A549 (cell line): Measurements from ENCODE around the gene ZNF683. TPM values are rescaled to one million over a fixed set of nuclear protein-coding genes. Genes with fewer than 3 reads are reported as not detected.

Experiments
- ATAC-seq, 2 experiments: fragments of 200-7000 bp in 1 of 2; fragments of >200 bp in 1 of 2; cut with Nextera tagmentation in 1 of 2; cut with Tn5 transposase in 1 of 2; 3 replicates each; pipeline versions ENCODE4 v1.8.0 to v1.9.1; 2018 to 2020; ENCODE audit warnings: mild to moderate bottlenecking in 1 of 2, moderate library complexity in 1 of 2
- CTCF ChIA-PET: fragments of 300-600 bp; sonication (Branson Sonifier 250); formaldehyde crosslinking; extraction: SDS; loops from one replicate; lab custom pipeline; 2021; ENCODE audit warnings: antibody characterized with exemption, inconsistent platforms; lab: Yijun Ruan, JAX
- POLR2A ChIA-PET: fragments of 350-600 bp; formaldehyde crosslinking; extraction: SDS; loops from one replicate; lab custom pipeline; 2021; ENCODE audit warnings: antibody characterized with exemption, inconsistent platforms; lab: Yijun Ruan, JAX
- DNase-seq, 2 experiments: peaks; one replicate each; pipeline versions ENCODE4 v3.0.0 to v3.0.0-alpha.2; 2011 to 2016; ENCODE audit warnings: low read depth in 1 of 2, low spot score in 1 of 2
- FAIRE-seq: peaks from 2 replicates; lab custom pipeline; 2011; peaks lifted over from hg19 to GRCh38; lab: Jason Lieb, UNC
- H3K27ac ChIP-seq, 2 experiments: fragments of >200 bp; sonication (Bioruptor Twin); formaldehyde crosslinking; 3 replicates each; pipeline ENCODE4 v1.5.1; 2016 to 2017
- H3K4me1 ChIP-seq: fragments of >200 bp; sonication (Bioruptor Twin); formaldehyde crosslinking; 3 replicates; pipeline ENCODE4 v1.6.1; 2016
- H3K4me2 ChIP-seq: fragments of >200 bp; sonication (Bioruptor Twin); formaldehyde crosslinking; 3 replicates; pipeline ENCODE4 v1.6.1; 2016
- H3K4me3 ChIP-seq: fragments of >200 bp; sonication (Bioruptor Twin); formaldehyde crosslinking; 3 replicates; pipeline ENCODE4 v1.5.1; 2016
- H3K9me3 ChIP-seq: fragments of >200 bp; sonication (Bioruptor Twin); formaldehyde crosslinking; 3 replicates; pipeline ENCODE4 v1.6.1; 2016
- BCL3 ChIP-seq: fragments of >200 bp; sonication (Bioruptor Twin); formaldehyde crosslinking; IDR thresholded peaks from 3 replicates; pipeline ENCODE4 v1.6.1; 2016
- BHLHE40 ChIP-seq: IDR thresholded peaks from 2 replicates; pipeline ENCODE4 v1.6.1; 2012; ENCODE audit warnings: low read depth, low read length, inconsistent platforms
- CBX8 ChIP-seq: fragments of 200-600 bp; sonication (generic); IDR thresholded peaks from 2 replicates; pipeline ENCODE4 v1.6.1; 2016
- CEBPB ChIP-seq, 2 experiments: fragments of >200 bp in 1 of 2; sonication (Bioruptor Twin) in 1 of 2; formaldehyde crosslinking in 1 of 2; IDR thresholded peaks; 2 replicates each; pipeline ENCODE4 v1.6.1; 2012 to 2016
- CHD2 ChIP-seq: fragments of 150-350 bp; IDR thresholded peaks from 2 replicates; pipeline ENCODE4 v1.6.1; 2014; ENCODE audit warnings: low read length; ENCODE audit not compliant: partially characterized antibody
- CTCF ChIP-seq: fragments of >200 bp; sonication (Bioruptor Twin); formaldehyde crosslinking; IDR thresholded peaks from 3 replicates; pipeline ENCODE4 v1.5.1; 2016
- EHF ChIP-seq: fragments of 250-450 bp; sonication (Bioruptor Pico); IDR thresholded peaks from 2 replicates; pipeline ENCODE4 v1.5.0; 2020; ENCODE audit warnings: mild to moderate bottlenecking
- EP300 ChIP-seq, 2 experiments: fragments of >200 bp; sonication (Bioruptor Twin); formaldehyde crosslinking; IDR thresholded peaks; 2 replicates in 1 of 2; 3 replicates in 1 of 2; pipeline ENCODE4 v1.6.1; 2016 to 2017
- GATA3 ChIP-seq: IDR thresholded peaks from 2 replicates; pipeline ENCODE4 v1.6.1; 2012; ENCODE audit warnings: borderline replicate concordance
- HES2 ChIP-seq: fragments of >200 bp; sonication (Bioruptor Twin); formaldehyde crosslinking; IDR thresholded peaks from 2 replicates; pipeline ENCODE4 v1.6.1; 2016
- HOXA7 ChIP-seq: fragments of 250-450 bp; sonication (Bioruptor Pico); IDR thresholded peaks from 2 replicates; pipeline ENCODE4 v1.5.0; 2020; ENCODE audit warnings: mild to moderate bottlenecking, moderate library complexity
- JUN ChIP-seq, 2 experiments: fragments of >200 bp; sonication (Bioruptor Twin); formaldehyde crosslinking; IDR thresholded peaks; 2 replicates in 1 of 2; 3 replicates in 1 of 2; pipeline ENCODE4 v1.6.1; 2016 to 2017
- MYC ChIP-seq: IDR thresholded peaks from 2 replicates; pipeline ENCODE4 v1.6.1; 2012; ENCODE audit warnings: mild to moderate bottlenecking, inconsistent platforms, low read length, improper control_type of control experiment, borderline replicate concordance
- PBX3 ChIP-seq: IDR thresholded peaks from 2 replicates; pipeline ENCODE4 v1.6.1; 2012
- PHF8 ChIP-seq: fragments of 200-600 bp; sonication (generic); IDR thresholded peaks from 2 replicates; pipeline ENCODE4 v1.6.1; 2016; ENCODE audit warnings: low read depth, mild to moderate bottlenecking, antibody characterized with exemption, moderate library complexity, borderline replicate concordance
- RAD21 ChIP-seq, 2 experiments: fragments of >200 bp in 1 of 2; sonication (Bioruptor Twin) in 1 of 2; formaldehyde crosslinking in 1 of 2; IDR thresholded peaks in 1 of 2; conservative IDR thresholded peaks in 1 of 2; 2 replicates in 1 of 2; 3 replicates in 1 of 2; pipeline ENCODE4 v1.6.1; 2012 to 2018; ENCODE audit warnings: inconsistent platforms in 1 of 2
- RCOR1 ChIP-seq: fragments of 150-350 bp; IDR thresholded peaks from 2 replicates; pipeline ENCODE4 v1.6.1; 2014; ENCODE audit warnings: antibody characterized with exemption, low read length, low read depth
- SMC3 ChIP-seq: fragments of >200 bp; sonication (Bioruptor Twin); formaldehyde crosslinking; IDR thresholded peaks from 3 replicates; pipeline ENCODE4 v1.6.1; 2018; ENCODE audit warnings: inconsistent platforms
- SREBF2 ChIP-seq: fragments of 450-650 bp; IDR thresholded peaks from 2 replicates; pipeline ENCODE4 v1.6.1; 2014; ENCODE audit warnings: mild to moderate bottlenecking, moderate library complexity
- ZNF302 ChIP-seq: fragments of 250-450 bp; sonication (Bioruptor Pico); IDR thresholded peaks from 2 replicates; pipeline ENCODE4 v1.9.0; 2021; ENCODE audit warnings: inconsistent platforms, mild to moderate bottlenecking, moderate library complexity
- WGBS: methylation state at CpG from one replicate; pipeline ENCODE4 v1.1.6; 2017; ENCODE audit errors: missing lambda C conversion rate; 5-methylcytosine and 5-hydroxymethylcytosine counted together
- polyA plus RNA-seq, 4 experiments: library from polyadenylated mRNA; depleted of rRNA in 3 of 4; stranded (reverse); fragments of >200 nt; fragmentation: RNase III in 1 of 4; extraction: RNeasy Plus Mini Kit Qiagen cat#74134 plus additional on column Dnase treatment in 1 of 4; gene quantifications; 2 replicates in 3 of 4; 3 replicates in 1 of 4; pipeline ENCODE4 v1.2.3, GENCODE V29; 2011 to 2017
- TF ChIP-seq, protein P1 (sequence below): IDR thresholded peaks from 2 replicates; pipeline ENCODE4 v1.6.1; 2012
- TF ChIP-seq, protein P2 (sequence below): IDR thresholded peaks from 2 replicates; pipeline ENCODE4 v1.6.1; 2012; ENCODE audit warnings: low read depth, borderline replicate concordance

ZNF683 gene
- polyA plus RNA-seq, 2 of the 4 experiments (the other 2 are of a cell fraction): not detected

DNA sequence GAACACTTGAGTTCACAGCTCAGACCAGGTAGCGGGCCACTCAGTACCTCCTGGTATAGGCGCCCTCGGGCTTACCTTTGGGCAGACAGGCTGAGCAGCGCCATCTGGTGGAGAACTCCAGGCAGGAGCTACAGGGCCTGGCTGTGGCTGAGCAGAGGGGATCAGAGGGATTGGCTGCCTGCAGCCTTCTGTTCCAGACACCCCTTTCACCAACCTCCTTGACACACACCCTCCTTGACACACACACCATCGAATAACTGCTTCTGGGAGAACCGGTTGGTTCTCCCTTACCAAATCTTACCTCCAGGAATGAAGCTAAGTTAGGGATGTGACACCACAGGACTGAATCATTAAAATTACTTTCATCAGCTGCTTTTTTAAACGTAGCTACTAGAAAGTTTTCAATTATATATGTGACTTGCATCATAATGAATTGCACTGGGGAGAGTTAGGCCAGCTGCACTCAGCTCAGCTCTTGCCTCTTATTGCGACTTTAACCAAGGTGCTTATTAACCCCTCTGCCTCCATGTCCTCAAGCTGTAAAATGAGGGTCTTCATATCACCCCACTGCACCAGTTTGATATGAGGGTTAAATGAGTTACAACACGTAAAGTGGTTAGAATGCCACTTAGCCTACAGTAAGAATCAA, 44.7 kb upstream of the ZNF683 start:
- 13% methylated on average over 8 of the region's 9 CpGs for WGBS
- no peak for FAIRE-seq

GRCh38 chr1:26413031-26413430, 40.5 kb upstream of the ZNF683 start:
- H3K4me1 ChIP-seq: peaks cover 13% of the 10 kb centered on the region
- H3K27ac ChIP-seq: no peak overlapping the region
- CTCF ChIA-PET: interaction anchor here (1.0 to 1.1 kb wide), 2 partner anchors 23 to 346 kb away, joined by 3 read pairs; no protein-coding TSS in a partner anchor
- no peak overlapping the region for H3K4me2 ChIP-seq
- no peak overlapping the region for H3K4me3 ChIP-seq
- DNase-seq (no peak), ATAC-seq (no peak), FAIRE-seq (no peak)
- no peaks in the 10 kb centered on the region for H3K9me3 ChIP-seq
- WGBS: 8% methylated on average over 1 of the region's 1 CpG
- POLR2A ChIA-PET: interaction anchor here (0.7 kb wide), 1 partner anchor 1946 kb away, joined by 7 read pairs; no protein-coding TSS in a partner anchor
- TF ChIP-seq BCL3: no peak
- TF ChIP-seq PBX3: no peak
- TF ChIP-seq PHF8: no peak
- TF ChIP-seq, protein P1, sequence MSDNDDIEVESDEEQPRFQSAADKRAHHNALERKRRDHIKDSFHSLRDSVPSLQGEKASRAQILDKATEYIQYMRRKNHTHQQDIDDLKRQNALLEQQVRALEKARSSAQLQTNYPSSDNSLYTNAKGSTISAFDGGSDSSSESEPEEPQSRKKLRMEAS: no peak
- no peak for TF ChIP-seq CBX8
- TF ChIP-seq ZNF302 (CRISPR knock-in tag): no peak
- TF ChIP-seq, protein P2, sequence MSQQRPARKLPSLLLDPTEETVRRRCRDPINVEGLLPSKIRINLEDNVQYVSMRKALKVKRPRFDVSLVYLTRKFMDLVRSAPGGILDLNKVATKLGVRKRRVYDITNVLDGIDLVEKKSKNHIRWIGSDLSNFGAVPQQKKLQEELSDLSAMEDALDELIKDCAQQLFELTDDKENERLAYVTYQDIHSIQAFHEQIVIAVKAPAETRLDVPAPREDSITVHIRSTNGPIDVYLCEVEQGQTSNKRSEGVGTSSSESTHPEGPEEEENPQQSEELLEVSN: no peak
- TF ChIP-seq RCOR1: no peak
- TF ChIP-seq JUN (IDR thresholded peaks at IDR 0.05): no peak
- TF ChIP-seq EP300 (IDR thresholded peaks at IDR 0.05): no peak
- TF ChIP-seq HOXA7: no peak
- no peak for TF ChIP-seq EHF (CRISPR knock-in tag)
- no peak for TF ChIP-seq MYC
- no peak for TF ChIP-seq SREBF2
- no peak for TF ChIP-seq CEBPB (IDR thresholded peaks at IDR 0.05)

More for the DNA sequence above, 44.7 kb upstream of the ZNF683 start:
- H3K27ac ChIP-seq: no peak overlapping the region
- no peak overlapping the region for H3K4me2 ChIP-seq
- TF ChIP-seq BHLHE40 (no peak), GATA3 (no peak), CHD2 (no peak), CTCF (peak; percentile 75), SREBF2 (no peak), HES2 (no peak), SMC3 (peak; percentile 65), RAD21 (conservative IDR thresholded peaks at IDR 0.05 in 1 of 2, IDR thresholded peaks at IDR 0.05 in 1 of 2) (peak; percentile 64 to 74)
- H3K9me3 ChIP-seq: no peaks in the 10 kb centered on the region
- H3K4me1 ChIP-seq: peaks cover 5% of the 10 kb centered on the region; the same call in 1 of the 3 replicates
- ATAC-seq (peak; percentile 96 to 99), DNase-seq (peak; percentile 70 to 71)
- POLR2A ChIA-PET: interaction anchor here (1.5 kb wide), 1 partner anchor 15 kb away, joined by 7 read pairs; the partner anchor contains the start of gene DHDDS
- CTCF ChIA-PET: interaction anchor here (0.5 to 6.5 kb wide), 51 partner anchors 8 to 456 kb away, joined by 3 to 47 read pairs (median 4); partner anchors contain the start of genes DHDDS and SH3BGRL3
- H3K4me3 ChIP-seq: no peak overlapping the region
